K562 treated with DMSO at 1 percent for 12 hours (cell line): ENCODE results near the gene DHRSX. TPM values are rescaled to one million over a fixed set of nuclear protein-coding genes. Genes with fewer than 3 reads are reported as not detected.

ENCODE experiments used
- total RNA-seq: library from RNA; unstranded; fragments of 300-600 nt; gene quantifications from 2 replicates; pipeline ENCODE4 v1.2.3, GENCODE V29; 2022; ENCODE audit not compliant: insufficient read depth

DHRSX gene, protein sequence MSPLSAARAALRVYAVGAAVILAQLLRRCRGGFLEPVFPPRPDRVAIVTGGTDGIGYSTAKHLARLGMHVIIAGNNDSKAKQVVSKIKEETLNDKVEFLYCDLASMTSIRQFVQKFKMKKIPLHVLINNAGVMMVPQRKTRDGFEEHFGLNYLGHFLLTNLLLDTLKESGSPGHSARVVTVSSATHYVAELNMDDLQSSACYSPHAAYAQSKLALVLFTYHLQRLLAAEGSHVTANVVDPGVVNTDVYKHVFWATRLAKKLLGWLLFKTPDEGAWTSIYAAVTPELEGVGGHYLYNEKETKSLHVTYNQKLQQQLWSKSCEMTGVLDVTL
- 3.9 and 10.5 TPM in 2 replicates for total RNA-seq

GRCh38 chrX:2500803-2501558, at the start of gene DHRSX, which contains the start of gene ZBED1:
TSS of gene DHRSX (minus strand) at chrX:2500976. CDS start at chrX:2500925, 51 bp downstream.
TSS of gene ZBED1 (minus strand) at chrX:2500976. CDS start at chrX:2490719, 10,257 bp downstream.

Other genes with a start within 250 kb of the DHRSX start
- 15.8 and 27.7 TPM in 2 replicates for gene ZBED1, start within 50 bp of the DHRSX start, total RNA-seq
- 59.6 and 62.4 TPM in 2 replicates for gene CD99, start 190.3 kb upstream of the DHRSX start, total RNA-seq